K562 (cell line): ENCODE data around the gene NRXN3. TPM values are rescaled to one million over a fixed set of nuclear protein-coding genes. Genes with fewer than 3 reads are reported as not detected.

Experiments
- ATAC-seq: fragments of 200-7000 bp; cut with Tn5 transposase; 3 replicates; pipeline ENCODE4 v1.9.1; 2020; ENCODE audit warnings: moderate library complexity
- BruUV-seq: library from RNA; stranded (reverse); fragments of 400-500 nt; replicated peaks from 2 replicates; lab custom pipeline; 2021; lab: Mats Ljungman, UMichigan
- CTCF ChIA-PET: fragments of 300-600 bp; formaldehyde crosslinking; extraction: SDS; loops from one replicate; lab custom pipeline; 2021; ENCODE audit warnings: low intra/inter-chr PET ratio; lab: Yijun Ruan, JAX
- POLR2A ChIA-PET: fragments of 300-600, 350-650 bp; sonication (Branson Sonifier 250); formaldehyde crosslinking; extraction: SDS; loops from one replicate; lab custom pipeline; 2021; ENCODE audit warnings: antibody characterized with exemption, inconsistent platforms; lab: Yijun Ruan, JAX
- DNase-seq, 4 experiments: peaks; one replicate each; pipeline versions ENCODE4 v3.0.0 to v3.0.0-alpha.2; 2011 to 2018; ENCODE audit warnings: low spot score in 3 of 4, mixed read lengths in 3 of 4; ENCODE audit errors: extremely low read depth in 1 of 4
- FAIRE-seq: peaks from 2 replicates; lab custom pipeline; 2011; peaks lifted over from hg19 to GRCh38; lab: Jason Lieb, UNC
- H2AFZ ChIP-seq: 2 replicates; pipeline ENCODE4 v1.6.0; 2011; ENCODE audit warnings: low read depth, low read length, control low read depth, inconsistent platforms
- H3K27ac ChIP-seq: fragments of 200-600 bp; 3 replicates; pipeline ENCODE4 v1.8.0; 2011; ENCODE audit warnings: low read depth, mild to moderate bottlenecking, control low read depth, inconsistent platforms, low read length, moderate library complexity, mixed read lengths; ENCODE audit errors: extremely low read depth
- H3K27me3 ChIP-seq, 2 experiments: fragments of 300-600 bp in 1 of 2; 2 replicates in 1 of 2; 3 replicates in 1 of 2; pipeline versions ENCODE4 v1.6.0 to v1.8.0; 2011; ENCODE audit warnings: inconsistent platforms in 2 of 2, low read length in 2 of 2, mild to moderate bottlenecking in 1 of 2, mixed read lengths in 1 of 2, moderate library complexity in 1 of 2; ENCODE audit not compliant: control insufficient read depth in 2 of 2, insufficient read depth in 2 of 2
- H3K36me3 ChIP-seq: fragments of 300-600 bp; 3 replicates; pipeline ENCODE4 v1.8.0; 2011; ENCODE audit warnings: mild to moderate bottlenecking, low read length, inconsistent platforms; ENCODE audit not compliant: control insufficient read depth, insufficient read depth
- H3K4me1 ChIP-seq, 2 experiments: fragments of 200-600 bp in 1 of 2; replicated peaks in 1 of 2; 2 replicates in 1 of 2; 3 replicates in 1 of 2; pipeline versions ENCODE4 v1.5.1 to v1.8.0; 2011; ENCODE audit warnings: inconsistent platforms in 2 of 2, low read length in 2 of 2, mild to moderate bottlenecking in 1 of 2, mixed read lengths in 1 of 2, moderate library complexity in 1 of 2; ENCODE audit not compliant: control insufficient read depth in 2 of 2, insufficient read depth in 2 of 2
- H3K4me2 ChIP-seq: 2 replicates; pipeline ENCODE4 v1.6.1; 2011; ENCODE audit warnings: low read length, control low read depth, inconsistent platforms, mixed read lengths; ENCODE audit not compliant: insufficient read depth
- H3K4me3 ChIP-seq: fragments of 200-600 bp; sonication (generic), shearing (Covaris generic); 2 replicates; pipeline ENCODE4 v1.5.1; 2016; ENCODE audit warnings: control low read depth, inconsistent platforms
- H3K79me2 ChIP-seq: fragments of 200-600 bp; 3 replicates; pipeline ENCODE4 v1.8.0; 2011; ENCODE audit warnings: low read length, inconsistent platforms; ENCODE audit not compliant: control insufficient read depth, insufficient read depth
- H3K9ac ChIP-seq, 2 experiments: 2 replicates each; pipeline versions ENCODE4 v1.6.0 to v1.6.1; 2011; ENCODE audit warnings: low read depth in 2 of 2, low read length in 2 of 2, control low read depth in 1 of 2, inconsistent platforms in 1 of 2, mild to moderate bottlenecking in 1 of 2, mixed read lengths in 1 of 2; ENCODE audit not compliant: insufficient read depth in 1 of 2
- H3K9me1 ChIP-seq: one replicate; pipeline ENCODE4 v1.6.0; 2011; ENCODE audit warnings: inconsistent platforms, mild to moderate bottlenecking, low read length, moderate library complexity; ENCODE audit not compliant: control insufficient read depth, insufficient read depth
- H3K9me3 ChIP-seq: replicated peaks from 2 replicates; pipeline ENCODE4 v1.5.1; 2011; ENCODE audit warnings: low read depth, low read length, inconsistent platforms; ENCODE audit not compliant: control insufficient read depth, insufficient read depth
- H4K20me1 ChIP-seq: replicated peaks from 2 replicates; pipeline ENCODE4 v1.6.1; 2011; ENCODE audit warnings: low read length, inconsistent platforms, mixed read lengths; ENCODE audit not compliant: control insufficient read depth, insufficient read depth
- E2F1 ChIP-seq: sonication (generic); formaldehyde crosslinking; IDR thresholded peaks from 2 replicates; pipeline ENCODE4 v1.8.1; 2023; ENCODE audit warnings: mild to moderate bottlenecking, missing genetic modification reagents, moderate library complexity
- FOXK2 ChIP-seq, 2 experiments: fragments of 450-650 bp; IDR thresholded peaks in 1 of 2; conservative IDR thresholded peaks in 1 of 2; 2 replicates each; pipeline ENCODE4 v1.6.1; 2016; ENCODE audit warnings: low read depth in 2 of 2, mild to moderate bottlenecking in 1 of 2
- KAT8 ChIP-seq: fragments of 450-650 bp; IDR thresholded peaks from 2 replicates; pipeline ENCODE4 v1.6.1; 2016; ENCODE audit warnings: low read depth, mild to moderate bottlenecking
- KDM4B ChIP-seq, 2 experiments: fragments of 450-650 bp in 1 of 2; sonication (generic) in 1 of 2; IDR thresholded peaks; 2 replicates each; pipeline ENCODE4 v1.6.1; 2016 to 2017; ENCODE audit warnings: borderline replicate concordance in 2 of 2, antibody characterized with exemption in 1 of 2, low read depth in 1 of 2, mild to moderate bottlenecking in 1 of 2
- MCM2 ChIP-seq: fragments of 450-650 bp; IDR thresholded peaks from 2 replicates; pipeline ENCODE4 v1.6.1; 2017; ENCODE audit warnings: low read depth, mild to moderate bottlenecking
- RBFOX2 ChIP-seq: fragments of 200-400 bp; formaldehyde crosslinking; IDR thresholded peaks from 2 replicates; pipeline ENCODE4 v1.6.1; 2017; ENCODE audit warnings: low read depth, mild to moderate bottlenecking, low read length, moderate library complexity
- TCF3 ChIP-seq: sonication (generic); formaldehyde crosslinking; IDR thresholded peaks from 2 replicates; pipeline ENCODE4 v1.4.0; 2020; ENCODE audit warnings: mild to moderate bottlenecking, missing genetic modification reagents
- ZNF384 ChIP-seq: IDR thresholded peaks from 2 replicates; pipeline ENCODE4 v1.6.1; 2012; ENCODE audit warnings: low read depth, low read length, improper control_type of control experiment
- WGBS: fragments of 100-300 bp; shearing (Covaris generic); methylation state at CpG from one replicate; pipeline ENCODE4 v1.1.6; 2016; ENCODE audit warnings: low coverage, mixed read lengths; ENCODE audit not compliant: insufficient coverage; ENCODE audit errors: missing lambda C conversion rate; 5-methylcytosine and 5-hydroxymethylcytosine counted together
- in situ Hi-C: fragments of 300-500 bp; cut with MboI; formaldehyde crosslinking; loops from 4 replicates; pipeline ENCODE4 v1.15.0; 2018; ENCODE audit warnings: inconsistent platforms, mixed read lengths
- intact Hi-C: fragments of 100-400 bp; cut with micrococcal nuclease; formaldehyde crosslinking; loops from 2 replicates; pipeline ENCODE4 v1.14.2; 2022
- polyA plus RNA-seq, 8 experiments: library from polyadenylated mRNA; depleted of rRNA in 4 of 8; stranded (reverse) in 5 of 8; unstranded in 3 of 8; fragments of >200 nt; fragmentation: Nextera tagmentation in 2 of 8; fragmentation: Illumina TruSeq in 1 of 8; extraction: Ambion mirVana in 2 of 8; extraction: Trizol in 1 of 8; gene quantifications; 2 replicates each; pipeline versions ENCODE4 v1.2.1 to v1.2.3, GENCODE V29; 2011 to 2014; ENCODE audit warnings: inconsistent platforms in 1 of 8, missing spikeins in 1 of 8
- total RNA-seq, 7 experiments: library from RNA; depleted of rRNA in 6 of 7; stranded (reverse); fragments of >200 nt in 6 of 7; fragmentation: Illumina TruSeq in 2 of 7; extraction: Trizol in 2 of 7; gene quantifications; 2 replicates each; pipeline versions ENCODE4 v1.2.1 to v1.2.3, GENCODE V29; 2011 to 2021; ENCODE audit warnings: low replicate concordance in 1 of 7

NRXN3 gene
- total and polyA plus RNA-seq, 9 of the 15 experiments (the other 6 are each of a cell fraction or from before 2014, with no cell fraction given), result 0.09 TPM; not detected in 8

DNA sequence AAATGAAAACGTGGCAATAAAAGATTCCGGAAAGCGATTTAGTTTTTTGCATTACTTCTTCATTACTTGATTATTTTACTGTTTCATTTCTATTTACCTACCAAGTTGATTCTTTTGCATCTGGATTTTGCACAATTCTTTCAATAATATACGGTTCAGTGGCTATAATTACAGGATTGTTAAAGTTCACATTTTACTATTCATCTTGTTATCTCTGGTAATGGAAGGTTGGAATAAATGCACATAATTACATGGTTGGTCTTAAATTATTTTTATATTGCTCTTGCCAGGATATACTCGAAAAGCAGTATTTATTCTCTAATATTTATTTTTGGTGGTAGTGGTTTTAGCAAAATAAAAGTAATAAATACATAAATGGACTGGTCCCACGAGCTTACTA lies 1203.3 kb downstream of the NRXN3 start:
- no peak overlapping the region for H3K9ac ChIP-seq
- intact Hi-C loops (no loop called here), in situ Hi-C loops (no loop called here)
- no peak overlapping the region for H3K27ac ChIP-seq
- no TSS peak for BruUV-seq
- no peak overlapping the region for H2AFZ ChIP-seq
- ATAC-seq, result no peak
- H3K27me3 ChIP-seq, result no peaks in the 10 kb centered on the region
- FAIRE-seq, result no peak
- no peaks in the 10 kb centered on the region for H3K36me3 ChIP-seq
- no peak overlapping the region for H3K4me2 ChIP-seq
- POLR2A ChIA-PET, result no interaction called here
- no peaks in the 10 kb centered on the region for H3K79me2 ChIP-seq
- no peaks in the 10 kb centered on the region for H3K4me1 ChIP-seq
- 1% methylated on average over 6 of the region's 6 CpGs for WGBS
- H3K9me3 ChIP-seq, result no peaks in the 10 kb centered on the region
- DNase-seq, result no peak
- no peak overlapping the region for H3K4me3 ChIP-seq
- no peaks in the 10 kb centered on the region for H4K20me1 ChIP-seq
- CTCF ChIA-PET, result no interaction called here
- TF ChIP-seq FOXK2 (conservative IDR thresholded peaks at IDR 0.05 in 1 of 2, IDR thresholded peaks at IDR 0.05 in 1 of 2; ENCODE audit: low read depth in 2 of 2) (no peak), RBFOX2 (no peak), ZNF384 (no peak), TCF3 (CRISPR knock-in tag) (no peak), KDM4B (IDR thresholded peaks at IDR 0.05; ENCODE audit: borderline replicate concordance in 2 of 2, low read depth in 1 of 2) (no peak), MCM2 (no peak), KAT8 (no peak), E2F1 (CRISPR knock-in tag) (no peak)
- H3K9me1 ChIP-seq, result no peaks in the 10 kb centered on the region
